Uterus (tissue), 2 donors: Measurements from ENCODE around the gene ERC2.

Experiments used
- POLR2A ChIP-seq, 2 donors: fragments of 450-650 bp; IDR thresholded peaks; one replicate each; pipeline ENCODE4 v1.6.1; 2016; ENCODE audit warnings: antibody characterized with exemption in 2 of 2, mild to moderate bottlenecking in 1 of 2, moderate library complexity in 1 of 2
- TF ChIP-seq, protein P1 (sequence below), 4 experiments: fragments of 200-600 bp in 2 of 4; fragments of 450-650 bp in 2 of 4; sonication (generic) in 2 of 4; IDR thresholded peaks; one replicate each; pipeline ENCODE4 v1.5.1; 2016 to 2019; ENCODE audit warnings: antibody characterized with exemption in 4 of 4, mild to moderate bottlenecking in 2 of 4, moderate library complexity in 1 of 4

GRCh38 chr3:55596212-55596611, 872.1 kb downstream of the ERC2 start:
- TF ChIP-seq, protein P1, sequence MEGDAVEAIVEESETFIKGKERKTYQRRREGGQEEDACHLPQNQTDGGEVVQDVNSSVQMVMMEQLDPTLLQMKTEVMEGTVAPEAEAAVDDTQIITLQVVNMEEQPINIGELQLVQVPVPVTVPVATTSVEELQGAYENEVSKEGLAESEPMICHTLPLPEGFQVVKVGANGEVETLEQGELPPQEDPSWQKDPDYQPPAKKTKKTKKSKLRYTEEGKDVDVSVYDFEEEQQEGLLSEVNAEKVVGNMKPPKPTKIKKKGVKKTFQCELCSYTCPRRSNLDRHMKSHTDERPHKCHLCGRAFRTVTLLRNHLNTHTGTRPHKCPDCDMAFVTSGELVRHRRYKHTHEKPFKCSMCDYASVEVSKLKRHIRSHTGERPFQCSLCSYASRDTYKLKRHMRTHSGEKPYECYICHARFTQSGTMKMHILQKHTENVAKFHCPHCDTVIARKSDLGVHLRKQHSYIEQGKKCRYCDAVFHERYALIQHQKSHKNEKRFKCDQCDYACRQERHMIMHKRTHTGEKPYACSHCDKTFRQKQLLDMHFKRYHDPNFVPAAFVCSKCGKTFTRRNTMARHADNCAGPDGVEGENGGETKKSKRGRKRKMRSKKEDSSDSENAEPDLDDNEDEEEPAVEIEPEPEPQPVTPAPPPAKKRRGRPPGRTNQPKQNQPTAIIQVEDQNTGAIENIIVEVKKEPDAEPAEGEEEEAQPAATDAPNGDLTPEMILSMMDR (IDR thresholded peaks at IDR 0.05), result no peak
- TF ChIP-seq POLR2A (IDR thresholded peaks at IDR 0.05), result no peak
